HG02588 (cell line): ENCODE measurements around the gene ATRX.
"Not testable (repeated sequence)": the region's sequence is repeated elsewhere in the genome, so short reads cannot be mapped to it uniquely, and the experiment has no call there.

Experiments used
- ATAC-seq: cut with Tn5 transposase; IDR thresholded peaks from one replicate; pipeline ENCODE4 v1.9.1; 2021; ENCODE audit warnings: mild to moderate bottlenecking, moderate library complexity; ENCODE audit not compliant: unreplicated experiment

The ATRX gene

GRCh38 chrX:77785486-77786364 is at the start of gene ATRX:
ATRX (minus strand) TSS chrX:77786216; CDS start chrX:77786001, 215 bp downstream.
- ATAC-seq = peak; percentile 92

- not testable (repeated sequence) for ATAC-seq
Measured at GRCh38 chrX:77831544-77831943, 45.5 kb upstream of the ATRX start.

GRCh38 chrX:77821989-77822388 is 36.0 kb upstream of the ATRX start:
- not testable (repeated sequence) for ATAC-seq

GRCh38 chrX:77820091-77820727 is 34.2 kb upstream of the ATRX start:
- no peak for ATAC-seq

GRCh38 chrX:77814210-77814609 is 28.2 kb upstream of the ATRX start:
- ATAC-seq = no peak

- ATAC-seq = no peak
Measured at GRCh38 chrX:77802201-77802600, 16.2 kb upstream of the ATRX start.

- ATAC-seq = no peak
Measured at GRCh38 chrX:77795124-77795523, 9.1 kb upstream of the ATRX start.

- ATAC-seq = no peak
Measured at GRCh38 chrX:77793946-77794345, 7.9 kb upstream of the ATRX start.

GRCh38 chrX:77788050-77788449 is 2.0 kb upstream of the ATRX start:
- no peak for ATAC-seq

GRCh38 chrX:77786365-77786680 is 307 bp upstream of the ATRX start:
- ATAC-seq = peak; percentile 11

- ATAC-seq = no peak
Measured at GRCh38 chrX:77779695-77780094, 6.3 kb downstream of the ATRX start.

GRCh38 chrX:77776659-77777058 is 9.4 kb downstream of the ATRX start:
- no peak for ATAC-seq

- no peak for ATAC-seq
Measured at GRCh38 chrX:77771601-77772000, 14.4 kb downstream of the ATRX start.

- ATAC-seq = no peak
Measured at GRCh38 chrX:77768787-77769186, 17.2 kb downstream of the ATRX start.

- ATAC-seq = not testable (repeated sequence)
Measured at GRCh38 chrX:77766212-77766611, 19.8 kb downstream of the ATRX start.

- ATAC-seq = no peak
Measured at GRCh38 chrX:77755561-77755960, 30.5 kb downstream of the ATRX start.

- ATAC-seq = not testable (repeated sequence)
Measured at GRCh38 chrX:77753942-77754341, 32.1 kb downstream of the ATRX start.

- ATAC-seq = no peak
Measured at GRCh38 chrX:77749695-77750094, 36.3 kb downstream of the ATRX start.

- no peak for ATAC-seq
Measured at GRCh38 chrX:77743720-77744119, 42.3 kb downstream of the ATRX start.

GRCh38 chrX:77742788-77743476 is 43.1 kb downstream of the ATRX start:
- ATAC-seq = no peak

GRCh38 chrX:77740376-77740905 is 45.6 kb downstream of the ATRX start:
- no peak for ATAC-seq

- ATAC-seq = no peak
Measured at GRCh38 chrX:77733342-77733741, 52.7 kb downstream of the ATRX start.
